NCI-H2171 (cell line): Measurements from ENCODE around the gene EVI2B.
"Not testable (repeated sequence)": the region's sequence is repeated elsewhere in the genome, so short reads cannot be mapped to it uniquely, and the experiment has no call there.

Experiments
- DNase-seq: peaks from one replicate; lab custom pipeline; 2025; lab: John Stamatoyannopoulos, UW

The EVI2B gene, protein sequence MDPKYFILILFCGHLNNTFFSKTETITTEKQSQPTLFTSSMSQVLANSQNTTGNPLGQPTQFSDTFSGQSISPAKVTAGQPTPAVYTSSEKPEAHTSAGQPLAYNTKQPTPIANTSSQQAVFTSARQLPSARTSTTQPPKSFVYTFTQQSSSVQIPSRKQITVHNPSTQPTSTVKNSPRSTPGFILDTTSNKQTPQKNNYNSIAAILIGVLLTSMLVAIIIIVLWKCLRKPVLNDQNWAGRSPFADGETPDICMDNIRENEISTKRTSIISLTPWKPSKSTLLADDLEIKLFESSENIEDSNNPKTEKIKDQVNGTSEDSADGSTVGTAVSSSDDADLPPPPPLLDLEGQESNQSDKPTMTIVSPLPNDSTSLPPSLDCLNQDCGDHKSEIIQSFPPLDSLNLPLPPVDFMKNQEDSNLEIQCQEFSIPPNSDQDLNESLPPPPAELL

DNA sequence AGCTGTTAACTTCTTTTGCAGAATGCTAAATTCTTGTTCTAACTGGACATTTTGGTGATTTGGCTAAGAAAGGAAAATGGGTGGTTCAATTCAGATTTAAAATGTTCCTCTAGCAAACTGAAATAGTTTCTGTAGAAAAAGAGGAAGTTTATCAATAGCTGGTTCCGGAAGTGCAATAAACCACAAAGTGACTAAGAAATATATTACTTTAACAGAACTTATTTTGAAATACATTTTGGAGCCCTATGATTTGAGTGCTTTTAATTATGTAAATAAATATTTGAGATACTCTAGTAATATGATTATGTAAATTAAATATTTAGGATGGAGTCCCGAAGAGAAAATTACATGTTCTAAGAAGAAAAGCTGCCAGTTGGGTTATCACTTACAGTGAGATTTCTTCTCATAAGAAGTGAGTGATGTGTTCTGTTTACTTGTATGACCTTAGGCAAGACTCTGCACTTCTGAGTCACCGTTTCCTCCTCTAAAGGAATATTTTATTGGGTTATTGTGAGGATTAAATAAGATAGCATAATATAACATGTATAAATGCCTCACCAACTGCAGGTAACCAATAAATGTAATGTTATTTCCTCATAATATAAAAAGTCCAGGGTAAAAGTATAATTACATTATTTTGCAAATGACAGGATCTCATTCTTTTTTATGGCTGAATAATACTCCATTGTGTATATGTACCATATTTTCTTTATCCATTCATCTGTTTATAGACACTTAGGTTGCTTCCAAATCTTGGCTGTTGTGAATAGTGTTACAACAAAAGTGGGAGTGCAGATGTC, at the start of gene EVI2B:
TSS of gene EVI2B (minus strand) at position 73 of the 800 bp plus-strand sequence. CDS start 8,445 bp downstream, outside the sequence.
- no peak for DNase-seq

- DNase-seq, result peak; percentile 45
Measured at GRCh38 chr17:31357839-31358394, 44.1 kb upstream of the EVI2B start.

DNA sequence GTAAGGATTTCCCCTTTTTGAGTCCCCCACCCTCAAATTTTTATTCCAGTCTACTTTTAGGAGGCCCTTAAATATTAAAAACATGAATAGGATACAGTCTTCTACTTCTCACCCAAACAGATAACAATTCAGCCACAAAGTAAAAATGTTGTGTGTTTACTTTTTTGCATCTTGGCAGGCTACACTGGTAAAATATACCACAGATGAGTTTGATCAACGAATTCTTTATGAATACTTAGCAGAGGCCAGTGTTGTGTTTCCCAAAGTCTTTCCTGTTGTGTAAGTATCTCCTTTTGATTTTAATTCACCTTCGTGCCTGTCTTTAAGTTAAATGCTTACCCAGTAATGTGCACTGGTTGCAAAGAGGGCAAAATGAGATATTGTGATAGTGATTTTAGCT, 43.2 kb upstream of the EVI2B start:
- no peak for DNase-seq

DNA sequence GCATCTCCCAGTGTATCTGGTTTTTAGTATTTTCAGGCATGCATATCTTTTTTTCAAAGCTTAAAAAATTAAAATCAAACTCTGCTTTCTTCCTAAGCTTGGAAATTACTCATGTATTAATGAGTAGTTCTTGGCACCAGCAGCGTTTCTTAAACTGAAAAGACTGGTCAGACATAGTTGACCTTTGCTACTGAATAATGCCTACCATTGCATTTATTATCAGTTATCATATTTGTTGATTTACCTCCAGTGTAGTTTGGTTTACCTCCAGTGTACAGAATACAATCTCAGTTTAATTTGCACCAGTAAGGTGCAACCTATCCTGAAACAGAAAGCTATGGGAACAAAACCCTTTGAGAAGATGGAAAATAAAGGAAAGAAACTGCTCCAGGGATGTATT, 42.1 kb upstream of the EVI2B start:
- DNase-seq, result no peak

DNA sequence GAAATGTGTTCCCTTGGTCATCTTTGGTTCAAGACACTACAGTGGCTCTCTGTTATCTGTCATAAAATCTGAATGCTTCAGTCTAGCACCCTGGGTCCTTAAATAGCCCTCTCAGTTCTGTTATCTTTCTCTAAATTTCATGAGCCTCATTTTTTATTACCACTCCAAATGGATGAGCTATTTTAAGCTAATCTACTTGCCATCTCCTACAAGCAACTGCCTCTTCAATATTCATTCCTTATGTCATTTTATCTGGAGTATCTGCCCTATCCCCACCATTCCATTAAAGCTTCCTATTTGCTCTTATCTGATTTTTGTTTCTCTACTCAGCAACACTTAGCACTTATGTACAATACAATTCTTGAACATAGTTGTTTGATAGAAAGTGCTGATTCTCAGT, 35.6 kb upstream of the EVI2B start:
- DNase-seq, result no peak

GRCh38 chr17:31345191-31345747, 31.4 kb upstream of the EVI2B start:
- DNase-seq, result not testable (repeated sequence)

DNA sequence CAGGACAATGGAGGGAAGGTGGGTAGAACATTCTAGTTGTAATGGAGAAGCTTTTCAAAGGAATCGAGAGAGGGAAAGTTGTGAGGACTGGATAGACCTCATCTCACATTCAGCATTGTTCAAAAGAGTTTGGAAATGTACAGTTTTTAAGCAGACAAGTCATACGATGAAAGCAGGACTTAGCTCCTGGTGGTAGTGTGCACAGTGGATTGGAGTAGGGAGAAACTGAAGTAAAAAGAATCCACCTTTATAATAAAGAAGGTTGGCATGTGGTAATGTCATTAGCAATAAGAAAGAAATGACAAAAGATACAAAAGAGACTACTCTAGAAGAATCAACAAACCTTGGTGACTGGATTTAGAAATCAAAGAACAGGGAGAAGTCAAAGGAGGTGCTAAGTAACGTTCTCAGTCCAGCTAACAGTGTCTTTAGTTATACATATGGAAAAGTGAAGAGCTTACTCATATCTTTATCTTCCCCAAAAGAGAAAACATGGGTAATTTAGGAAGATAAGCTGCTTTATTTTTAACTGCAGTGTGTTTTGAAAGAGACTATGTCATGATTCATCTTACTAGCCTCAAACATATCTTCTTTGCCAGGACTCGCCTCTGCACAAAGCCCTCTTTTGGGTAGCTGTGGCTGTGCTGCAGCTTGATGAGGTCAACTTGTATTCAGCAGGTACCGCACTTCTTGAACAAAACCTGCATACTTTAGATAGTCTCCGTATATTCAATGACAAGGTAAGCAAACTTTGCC, 26.2 kb upstream of the EVI2B start:
- DNase-seq, result no peak

GRCh38 chr17:31329221-31329620, 15.4 kb upstream of the EVI2B start:
- no peak for DNase-seq

GRCh38 chr17:31328160-31328535, 14.3 kb upstream of the EVI2B start:
- no peak for DNase-seq

DNA sequence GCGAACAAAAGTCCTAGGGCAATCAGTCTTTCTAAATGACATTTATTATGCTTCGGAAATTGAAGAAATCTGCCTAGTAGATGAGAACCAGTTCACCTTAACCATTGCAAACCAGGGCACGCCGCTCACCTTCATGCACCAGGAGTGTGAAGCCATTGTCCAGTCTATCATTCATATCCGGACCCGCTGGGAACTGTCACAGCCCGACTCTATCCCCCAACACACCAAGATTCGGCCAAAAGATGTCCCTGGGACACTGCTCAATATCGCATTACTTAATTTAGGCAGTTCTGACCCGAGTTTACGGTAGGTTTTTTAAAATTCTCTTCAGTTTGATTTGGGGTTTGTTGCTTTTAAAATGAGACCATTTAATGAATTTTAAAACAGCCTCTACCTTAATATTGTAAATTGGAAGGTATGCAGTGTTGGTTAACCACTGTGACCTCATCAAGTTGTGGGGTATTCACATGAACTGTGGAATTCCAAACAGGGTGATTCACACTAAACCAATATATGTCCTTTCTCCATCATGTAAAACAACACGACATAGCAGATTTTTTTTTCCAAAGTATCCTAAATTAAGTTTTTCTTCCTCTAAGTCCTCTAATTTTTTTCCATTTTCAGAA, 13.8 kb upstream of the EVI2B start:
- DNase-seq, result no peak

- no peak for DNase-seq
Measured at GRCh38 chr17:31323551-31323950, 9.7 kb upstream of the EVI2B start.

GRCh38 chr17:31321966-31322365, 8.1 kb upstream of the EVI2B start:
- DNase-seq, result no peak

DNA sequence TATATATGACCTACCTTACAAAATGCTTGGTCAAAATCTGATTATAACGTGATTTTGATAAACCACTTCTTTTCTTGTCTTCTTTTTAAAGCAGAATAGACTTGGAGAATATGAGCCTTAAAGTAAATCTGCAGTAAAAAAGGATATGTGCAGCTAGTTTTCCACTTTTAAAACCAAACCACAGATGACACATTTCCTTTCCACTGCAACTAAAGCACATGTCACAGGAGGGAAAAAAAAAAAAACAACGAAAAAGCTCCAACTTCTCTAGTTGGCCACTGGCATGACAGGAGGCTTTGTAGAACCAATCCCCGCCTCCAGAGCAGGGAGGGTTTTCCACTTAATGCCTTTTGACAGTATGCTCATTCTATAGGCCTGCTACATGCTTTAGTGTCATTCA, 7.6 kb upstream of the EVI2B start, which contains the start of gene EVI2A:
TSS of gene EVI2A (minus strand) at position 142 of the 400 bp plus-strand sequence. CDS start 2,609 bp downstream, outside the sequence.
- no peak for DNase-seq

GRCh38 chr17:31320791-31321190, 6.9 kb upstream of the EVI2B start:
- DNase-seq, result no peak

GRCh38 chr17:31320241-31320640, 6.4 kb upstream of the EVI2B start:
- no peak for DNase-seq

GRCh38 chr17:31318851-31319661, 5.2 kb upstream of the EVI2B start:
- no peak for DNase-seq

DNA sequence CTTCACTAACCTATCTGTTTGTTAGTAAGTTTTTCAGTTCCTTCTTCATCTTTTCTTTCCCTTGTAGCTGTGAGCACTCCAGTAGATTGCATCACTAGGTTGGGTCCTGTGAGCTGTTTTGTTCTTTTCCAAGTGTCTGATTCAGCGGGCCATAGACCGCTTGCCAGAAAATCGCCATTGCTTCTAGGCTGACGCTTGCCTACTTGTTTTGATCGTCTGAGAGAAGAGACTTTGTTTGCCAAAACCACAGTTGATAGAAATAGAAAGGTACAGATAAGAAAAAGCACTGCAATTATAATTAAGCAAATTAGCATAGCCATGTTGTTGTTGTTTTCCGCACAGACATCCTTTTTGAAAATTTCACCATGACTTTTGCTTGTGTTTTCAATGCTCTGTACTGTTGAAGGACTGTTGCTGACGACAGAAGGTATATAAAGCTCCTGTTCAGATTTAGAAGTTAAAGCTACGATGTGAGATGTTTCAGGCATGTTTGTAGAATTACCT, 4.5 kb upstream of the EVI2B start:
- no peak for DNase-seq

DNA sequence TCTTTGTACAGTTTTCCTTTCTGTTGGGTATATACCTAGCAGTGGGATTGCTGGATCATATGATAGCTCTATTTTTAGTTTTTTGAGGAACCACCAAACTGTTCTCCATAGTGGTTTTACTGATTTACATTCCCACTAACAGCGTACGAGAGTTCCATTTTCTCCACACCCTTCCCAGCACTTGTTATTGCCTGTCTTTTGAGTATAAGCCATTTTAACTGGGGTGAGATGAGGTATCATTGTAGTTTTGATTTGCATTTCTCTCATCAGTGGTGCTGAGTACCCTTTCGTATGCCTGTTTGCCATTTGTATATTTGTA, 887 bp upstream of the EVI2B start:
- DNase-seq, result no peak

GRCh38 chr17:31312223-31312622, 1.6 kb downstream of the EVI2B start:
- DNase-seq, result not testable (repeated sequence)

DNA sequence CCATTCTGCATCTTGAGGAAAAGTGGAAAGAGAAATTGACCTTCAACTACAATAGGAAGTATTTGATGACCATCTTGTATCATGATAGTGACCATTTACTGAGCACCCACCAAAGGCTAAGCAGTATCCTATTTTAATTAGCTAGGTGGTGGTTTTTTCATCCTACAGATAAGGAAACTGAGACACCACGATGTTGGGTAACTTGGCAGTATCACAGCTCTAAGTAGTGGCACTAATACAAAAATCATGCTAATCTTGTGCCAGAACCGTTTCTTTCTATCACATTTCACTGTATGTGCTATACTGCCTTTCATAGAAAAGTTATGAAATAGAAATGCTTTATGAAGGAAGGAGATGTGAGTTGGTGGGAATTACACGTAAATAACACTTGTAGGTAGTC, 2.3 kb downstream of the EVI2B start:
- no peak for DNase-seq
